ENCODE data around the gene PHLDB1. TPM values are rescaled to one million over a fixed set of nuclear protein-coding genes. Genes with fewer than 3 reads are reported as not detected.
"Not testable (repeated sequence)": the region's sequence is repeated elsewhere in the genome, so short reads cannot be mapped to it uniquely, and the experiment has no call there.

PHLDB1 gene
- total and polyA plus RNA-seq, 2 donors (not counting 3 experiments of a cell fraction or from before 2014, with no cell fraction given): 99.7 to 183 TPM

GRCh38 chr11:118594984-118595383 lies 12.4 kb upstream of the PHLDB1 start:
- H3K9ac ChIP-seq (replicated peaks; ENCODE audit: extremely low read depth, insufficient read depth, low read length); H2AFZ ChIP-seq (ENCODE audit: low read depth, low read length); dilution Hi-C loops (cut with MboI; ENCODE audit: extremely low pct_ligation_motif_present, low sequenced_read_pairs); H3K9me1 ChIP-seq (replicated peaks; ENCODE audit: control insufficient read depth, extremely low read depth, insufficient read depth, low read length); H3K27ac ChIP-seq (ENCODE audit: insufficient read depth, low read depth, low read length); BruUV-seq (replicated peaks); H3K4me3 ChIP-seq (replicated peaks in 1 of 3; ENCODE audit: insufficient read depth in 1 of 3, low read depth in 1 of 3, low read length in 3 of 3); H3K27me3 ChIP-seq (ENCODE audit: control insufficient read depth in 2 of 2, insufficient read depth in 2 of 2, low read length in 2 of 2); H3K4me2 ChIP-seq (ENCODE audit: insufficient read depth, low read length); H3K79me2 ChIP-seq (ENCODE audit: control insufficient read depth, insufficient read depth, low read length); H3K4me1 ChIP-seq (ENCODE audit: control insufficient read depth, extremely low read depth, insufficient read depth, low read length); H3K9me3 ChIP-seq (replicated peaks; ENCODE audit: control insufficient read depth, insufficient read depth, low read length); H4K20me1 ChIP-seq (replicated peaks; ENCODE audit: control insufficient read depth, extremely low read depth, insufficient read depth, low read length): not testable (repeated sequence)
- H3K36me3 ChIP-seq (ENCODE audit: control insufficient read depth in 2 of 2, extremely low read depth in 1 of 2, insufficient read depth in 2 of 2, low read length in 2 of 2): peaks cover 21 to 37% of the 10 kb centered on the region in 2 experiments
- TF ChIP-seq CTCF (IDR thresholded peaks at IDR 0.05; ENCODE audit: extremely low read depth in 1 of 2, insufficient read depth in 1 of 2, low read depth in 1 of 2, low read length in 2 of 2): peak; percentile 16 to 30
- FAIRE-seq (peak; percentile 78), DNase-seq (ENCODE audit: low read depth, low spot score) (peak; percentile 70)
- CTCF ChIA-PET: interaction anchor here (0.6 to 5.4 kb wide), 27 partner anchors 11 to 403 kb away, joined by 3 to 82 read pairs (median 5); partner anchors contain the start of genes ARCN1, CENATAC, PHLDB1 and UPK2
- POLR2A ChIA-PET: interaction anchor here (1.0 kb wide), 1 partner anchor 24 kb away, joined by 3 read pairs; no protein-coding TSS in a partner anchor
- intact Hi-C loops (cut with micrococcal nuclease): loop anchor here (1.0 kb wide), 3 partner anchors 12 to 95 kb away; partner anchors contain the start of gene PHLDB1

GRCh38 chr11:118596224-118597146 lies 10.9 kb upstream of the PHLDB1 start:
- no peak overlapping the region for H2AFZ ChIP-seq (ENCODE audit: low read depth, low read length)
- H3K27me3 ChIP-seq (ENCODE audit: control insufficient read depth in 2 of 2, insufficient read depth in 2 of 2, low read length in 2 of 2): no peaks in the 10 kb centered on the region
- H4K20me1 ChIP-seq (replicated peaks; ENCODE audit: control insufficient read depth, extremely low read depth, insufficient read depth, low read length): no peaks in the 10 kb centered on the region
- BruUV-seq (replicated peaks): no TSS peak
- intact Hi-C loops (cut with micrococcal nuclease): no loop called here
- TF ChIP-seq EZH2 (IDR thresholded peaks at IDR 0.05; ENCODE audit: borderline replicate concordance, low read depth, low read length, severe bottlenecking) (no peak), FOS (IDR thresholded peaks at IDR 0.05; ENCODE audit: borderline replicate concordance, insufficient read depth, low read length) (no peak), GATA2 (IDR thresholded peaks at IDR 0.05; ENCODE audit: insufficient read depth, insufficient read length, low read depth, low read length) (no peak), POLR2A (IDR thresholded peaks at IDR 0.05; ENCODE audit: low read depth, low read length) (no peak), JUN (IDR thresholded peaks at IDR 0.05; ENCODE audit: borderline replicate concordance, insufficient read depth, insufficient read length, low read depth) (no peak)
- FAIRE-seq (no peak), DNase-seq (ENCODE audit: low read depth, low spot score) (no peak)
- H3K27ac ChIP-seq (ENCODE audit: insufficient read depth, low read depth, low read length): no peak overlapping the region
- ChIA-PET CTCF (interaction anchor here (1.1 to 5.4 kb wide), 2 partner anchors 10 kb away, joined by 4 to 82 read pairs; partner anchors contain the start of gene PHLDB1), POLR2A (no interaction called here)
- H3K79me2 ChIP-seq (ENCODE audit: control insufficient read depth, insufficient read depth, low read length): peaks cover 3% of the 10 kb centered on the region
- H3K4me3 ChIP-seq (replicated peaks in 1 of 3; ENCODE audit: insufficient read depth in 1 of 3, low read depth in 1 of 3, low read length in 3 of 3): no peak overlapping the region
- H3K9me1 ChIP-seq (replicated peaks; ENCODE audit: control insufficient read depth, extremely low read depth, insufficient read depth, low read length): no peaks in the 10 kb centered on the region
- no peaks in the 10 kb centered on the region for H3K4me1 ChIP-seq (ENCODE audit: control insufficient read depth, extremely low read depth, insufficient read depth, low read length)
- H3K9me3 ChIP-seq (replicated peaks; ENCODE audit: control insufficient read depth, insufficient read depth, low read length): no peaks in the 10 kb centered on the region
- peaks cover 24 to 32% of the 10 kb centered on the region in 2 experiments for H3K36me3 ChIP-seq (ENCODE audit: control insufficient read depth in 2 of 2, extremely low read depth in 1 of 2, insufficient read depth in 2 of 2, low read length in 2 of 2)
- H3K4me2 ChIP-seq (ENCODE audit: insufficient read depth, low read length): no peak overlapping the region
- no peak overlapping the region for H3K9ac ChIP-seq (replicated peaks; ENCODE audit: extremely low read depth, insufficient read depth, low read length)
- dilution Hi-C loops (cut with MboI; ENCODE audit: extremely low pct_ligation_motif_present, low sequenced_read_pairs): no loop called here
